AG04450 (cell line): ENCODE results near the gene LYRM2. TPM values are rescaled to one million over a fixed set of nuclear protein-coding genes. Genes with fewer than 3 reads are reported as not detected.

Experiments
- CTCF ChIA-PET: fragments of 300-600, 350-600 bp; formaldehyde crosslinking; extraction: SDS; loops from one replicate; lab custom pipeline; 2022; ENCODE audit warnings: antibody characterized with exemption, inconsistent platforms; lab: Charles Lee
- POLR2A ChIA-PET: fragments of 350-600 bp; formaldehyde crosslinking; extraction: SDS; loops from one replicate; lab custom pipeline; 2021; ENCODE audit warnings: antibody characterized with exemption, inconsistent platforms; lab: Yijun Ruan, JAX
- DNase-seq: peaks from one replicate; pipeline ENCODE4 v3.0.0-alpha.2; 2011; ENCODE audit warnings: low read depth, low spot score
- H3K27ac ChIP-seq: one replicate; pipeline ENCODE4 v1.5.1; 2012; ENCODE audit warnings: low read depth, low read length, control low read depth
- H3K27me3 ChIP-seq: one replicate; pipeline ENCODE4 v1.6.0; 2012; ENCODE audit warnings: low read length; ENCODE audit not compliant: control insufficient read depth, insufficient read depth
- H3K4me3 ChIP-seq: 2 replicates; pipeline ENCODE4 v1.5.1; 2011; ENCODE audit warnings: mild to moderate bottlenecking, low read depth, low read length, control low read depth
- H3K9me3 ChIP-seq: 2 replicates; pipeline ENCODE4 v1.5.1; 2012; ENCODE audit warnings: low read length; ENCODE audit not compliant: control insufficient read depth, insufficient read depth
- CTCF ChIP-seq: IDR thresholded peaks from 2 replicates; pipeline ENCODE4 v1.5.1; 2011; ENCODE audit warnings: low read depth, low read length, control low read depth, inconsistent platforms
- polyA minus RNA-seq: library from RNA; depleted of rRNA, polyadenylated mRNA; stranded (reverse); fragments of >200 nt; gene quantifications from 2 replicates; pipeline ENCODE4 v1.2.3, GENCODE V29; 2011; rRNA and poly(A)+ RNA removed
- polyA plus RNA-seq: library from polyadenylated mRNA; depleted of rRNA; stranded (reverse); fragments of >200 nt; gene quantifications from 2 replicates; pipeline ENCODE4 v1.2.3, GENCODE V29; 2011; rRNA removed

Gene LYRM2
- 32.8 and 58.5 TPM in 2 replicates for polyA plus RNA-seq
- 6.8 and 13.4 TPM in 2 replicates for polyA minus RNA-seq

GRCh38 chr6:89638320-89639195 is at the start of gene LYRM2:
Gene LYRM2, minus strand, starts transcription at chr6:89638747. Its CDS starts 31 bp downstream, at chr6:89638716.
- TF ChIP-seq CTCF: no peak; the same call in 1 of the 2 replicates
- Histone ChIP-seq H3K9me3 (no peaks in the 10 kb centered on the region), H3K4me3 (peak within 1 kb of the TSS; percentile 81), H3K27me3 (no peaks in the 10 kb centered on the region), H3K27ac (peak within 1 kb of the TSS; percentile 72)
- POLR2A ChIA-PET: interaction anchor here (0.6 to 0.8 kb wide), 2 partner anchors 201 to 286 kb away, joined by 3 read pairs; no protein-coding TSS in a partner anchor
- CTCF ChIA-PET: interaction anchor here (0.6 to 1.5 kb wide), 3 partner anchors 10 to 267 kb away, joined by 3 to 6 read pairs (median 4); no protein-coding TSS in a partner anchor
- peak; percentile 77 for DNase-seq

- DNase-seq: no peak
- no peak overlapping the region for H3K27ac ChIP-seq
- no peak for TF ChIP-seq CTCF
- ChIA-PET POLR2A (no interaction called here), CTCF (no interaction called here)
- H3K27me3 ChIP-seq: no peaks in the 10 kb centered on the region
- no peak overlapping the region for H3K4me3 ChIP-seq
- no peaks in the 10 kb centered on the region for H3K9me3 ChIP-seq
These were observed 49.8 kb upstream of the LYRM2 start for GRCh38 chr6:89688328-89688727.

DNA sequence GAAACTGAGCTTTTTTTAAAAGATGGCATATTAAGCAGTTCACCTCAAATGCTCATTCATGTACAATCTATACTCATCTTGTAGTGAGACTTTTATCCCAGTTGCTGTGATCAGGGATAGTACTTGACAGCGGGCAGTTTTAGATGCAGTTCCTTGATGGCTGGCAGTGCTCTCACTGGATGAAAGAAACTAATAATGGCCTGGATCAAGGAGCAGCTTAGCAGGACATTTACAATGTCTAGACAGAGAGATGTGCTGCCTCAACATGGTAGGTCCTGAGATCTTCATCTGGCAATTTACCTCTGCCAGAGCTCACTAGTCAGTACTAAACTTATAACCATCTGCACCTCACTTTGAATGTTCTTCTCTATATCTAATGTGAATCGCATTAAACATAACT is 46.8 kb upstream of the LYRM2 start:
- DNase-seq: no peak
- no peak overlapping the region for H3K4me3 ChIP-seq
- ChIA-PET CTCF (no interaction called here), POLR2A (no interaction called here)
- H3K27me3 ChIP-seq: no peaks in the 10 kb centered on the region
- H3K27ac ChIP-seq: no peak overlapping the region
- no peaks in the 10 kb centered on the region for H3K9me3 ChIP-seq
- TF ChIP-seq CTCF: no peak

DNA sequence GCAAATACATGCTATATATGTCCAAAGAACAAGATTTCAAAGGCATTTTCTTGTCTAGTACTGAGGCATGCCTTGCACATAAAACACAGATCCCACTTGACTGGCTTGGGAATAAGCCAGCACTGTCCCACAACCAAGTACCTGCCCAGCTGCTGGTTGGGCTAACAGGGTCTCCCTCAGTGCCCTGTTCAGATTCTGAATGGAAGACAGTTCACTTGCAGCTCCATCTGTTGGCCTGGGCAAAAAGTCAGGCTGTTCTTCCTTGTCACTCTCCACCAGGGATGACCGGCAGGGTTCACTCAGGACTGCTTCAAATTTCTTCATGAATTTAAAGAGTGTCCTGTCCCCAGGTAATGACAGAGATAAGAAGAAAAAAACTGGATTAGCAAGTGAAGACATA is 44.4 kb upstream of the LYRM2 start:
- CTCF ChIA-PET: no interaction called here
- Histone ChIP-seq H3K9me3 (no peaks in the 10 kb centered on the region), H3K4me3 (no peak overlapping the region), H3K27me3 (no peaks in the 10 kb centered on the region), H3K27ac (no peak overlapping the region)
- no peak for TF ChIP-seq CTCF
- POLR2A ChIA-PET: no interaction called here
- DNase-seq: no peak

- POLR2A ChIA-PET: no interaction called here
- Histone ChIP-seq H3K27ac (no peak overlapping the region), H3K4me3 (no peak overlapping the region), H3K9me3 (no peaks in the 10 kb centered on the region), H3K27me3 (no peaks in the 10 kb centered on the region)
- TF ChIP-seq CTCF: no peak
- CTCF ChIA-PET: no interaction called here
- no peak for DNase-seq
These were observed 43.5 kb upstream of the LYRM2 start for GRCh38 chr6:89681983-89682564.
